ENCODE measurements around the gene ATP7B. TPM values are rescaled to one million over a fixed set of nuclear protein-coding genes. Genes with fewer than 3 reads are reported as not detected.

The ATP7B gene
- total RNA-seq, 1 donor from 2014 or later: 11.6 TPM

DNA sequence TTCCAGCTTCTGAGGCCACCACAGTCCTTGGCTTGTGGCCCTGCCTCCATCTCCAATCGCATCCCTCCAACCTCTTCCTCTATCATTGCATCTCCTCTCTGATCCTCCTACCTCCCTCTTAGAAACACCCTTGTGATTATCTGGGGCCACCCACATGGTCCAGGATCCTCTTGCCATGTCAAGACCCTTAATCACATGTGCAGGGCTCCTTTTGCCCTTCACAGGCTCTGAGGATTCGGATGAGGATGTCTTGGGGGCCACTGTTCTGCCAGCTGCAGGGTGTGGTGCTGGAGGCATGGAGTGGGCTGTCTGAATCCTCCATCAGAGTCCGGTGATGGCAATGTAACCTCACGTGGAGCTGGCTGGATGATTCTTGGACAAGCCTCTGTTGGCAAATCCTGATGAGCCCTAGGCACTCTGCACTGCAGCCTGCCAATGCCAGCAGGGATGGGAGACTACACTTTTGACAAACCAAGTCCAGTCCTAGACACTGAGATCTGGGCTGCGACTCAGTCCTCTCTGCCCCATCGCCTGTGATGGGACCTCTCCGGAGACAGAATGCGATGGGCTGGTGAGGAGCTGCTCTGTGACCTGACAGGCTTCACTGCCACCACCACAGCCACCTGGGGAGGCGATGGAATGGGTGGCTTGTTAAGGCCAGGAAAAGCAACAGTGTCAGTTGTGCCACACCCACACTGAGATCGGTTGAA lies 88.3 kb downstream of the ATP7B start:
- TF ChIP-seq, protein P1, sequence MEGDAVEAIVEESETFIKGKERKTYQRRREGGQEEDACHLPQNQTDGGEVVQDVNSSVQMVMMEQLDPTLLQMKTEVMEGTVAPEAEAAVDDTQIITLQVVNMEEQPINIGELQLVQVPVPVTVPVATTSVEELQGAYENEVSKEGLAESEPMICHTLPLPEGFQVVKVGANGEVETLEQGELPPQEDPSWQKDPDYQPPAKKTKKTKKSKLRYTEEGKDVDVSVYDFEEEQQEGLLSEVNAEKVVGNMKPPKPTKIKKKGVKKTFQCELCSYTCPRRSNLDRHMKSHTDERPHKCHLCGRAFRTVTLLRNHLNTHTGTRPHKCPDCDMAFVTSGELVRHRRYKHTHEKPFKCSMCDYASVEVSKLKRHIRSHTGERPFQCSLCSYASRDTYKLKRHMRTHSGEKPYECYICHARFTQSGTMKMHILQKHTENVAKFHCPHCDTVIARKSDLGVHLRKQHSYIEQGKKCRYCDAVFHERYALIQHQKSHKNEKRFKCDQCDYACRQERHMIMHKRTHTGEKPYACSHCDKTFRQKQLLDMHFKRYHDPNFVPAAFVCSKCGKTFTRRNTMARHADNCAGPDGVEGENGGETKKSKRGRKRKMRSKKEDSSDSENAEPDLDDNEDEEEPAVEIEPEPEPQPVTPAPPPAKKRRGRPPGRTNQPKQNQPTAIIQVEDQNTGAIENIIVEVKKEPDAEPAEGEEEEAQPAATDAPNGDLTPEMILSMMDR (conservative IDR thresholded peaks at IDR 0.05): no peak
- Mint-ChIP-seq H3K4me1 (peaks cover 4% of the 10 kb centered on the region), H3K4me3 (no peak overlapping the region), H3K36me3 (ENCODE audit: low read depth) (no peaks in the 10 kb centered on the region), H3K9me3 (no peaks in the 10 kb centered on the region), H3K27me3 (ENCODE audit: low read depth) (no peaks in the 10 kb centered on the region), H3K27ac (ENCODE audit: unreplicated experiment) (peak overlapping the region; percentile 32)
- DNase-seq (ENCODE audit: low read depth, low spot score): no peak

DNA sequence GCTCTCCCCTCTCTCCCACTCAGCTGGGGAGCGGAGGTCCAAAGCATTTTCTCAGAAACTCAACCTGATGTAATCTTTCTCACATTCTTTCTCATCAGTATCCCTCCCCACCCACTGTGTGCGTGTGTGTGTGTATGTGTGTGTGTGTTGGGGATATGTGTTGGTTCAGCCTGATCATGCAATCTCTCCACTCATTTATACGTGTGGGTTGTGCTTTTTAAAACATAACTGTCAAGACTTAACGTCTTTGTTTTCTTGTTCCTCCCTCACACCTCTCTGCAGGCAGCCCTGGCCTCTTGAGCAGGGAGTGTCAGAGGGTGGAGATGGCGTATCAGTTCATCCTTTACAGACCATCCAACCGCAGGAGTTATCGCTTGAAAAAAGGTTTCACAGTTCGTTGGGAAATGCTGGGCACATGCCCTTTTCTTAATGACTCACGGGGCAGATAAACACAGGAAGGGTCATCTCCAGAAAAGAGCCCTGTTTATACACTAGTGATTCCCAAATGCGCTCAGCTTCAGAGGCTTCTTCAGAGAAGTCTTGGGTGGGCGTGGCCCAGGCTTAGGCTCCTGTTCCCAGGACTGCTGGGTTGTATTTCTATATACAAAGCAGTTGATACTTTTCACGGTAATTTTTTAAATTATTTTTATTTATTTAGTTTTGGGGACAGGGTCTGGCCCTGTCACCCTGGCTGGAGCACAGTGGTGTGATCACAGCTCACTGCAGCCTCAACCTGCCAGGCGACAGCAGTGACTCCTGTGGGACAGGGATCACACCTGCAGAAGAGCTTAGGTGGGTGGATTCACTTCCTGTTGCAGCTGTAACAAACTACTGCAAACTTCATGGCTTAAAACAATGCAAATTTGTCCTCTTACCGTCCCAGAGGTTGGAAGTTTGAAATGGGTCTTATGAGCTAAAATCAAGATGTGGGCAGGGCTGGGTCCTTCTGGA lies 89.2 kb downstream of the ATP7B start:
- H3K36me3 Mint-ChIP-seq (ENCODE audit: low read depth): no peaks in the 10 kb centered on the region
- H3K4me3 Mint-ChIP-seq: no peak overlapping the region
- DNase-seq (ENCODE audit: low read depth, low spot score): no peak
- H3K27ac Mint-ChIP-seq (ENCODE audit: unreplicated experiment): no peak overlapping the region
- no peaks in the 10 kb centered on the region for H3K9me3 Mint-ChIP-seq
- H3K27me3 Mint-ChIP-seq (ENCODE audit: low read depth): no peaks in the 10 kb centered on the region
- TF ChIP-seq, protein P1 (conservative IDR thresholded peaks at IDR 0.05): no peak
- peaks cover 4% of the 10 kb centered on the region for H3K4me1 Mint-ChIP-seq

DNA sequence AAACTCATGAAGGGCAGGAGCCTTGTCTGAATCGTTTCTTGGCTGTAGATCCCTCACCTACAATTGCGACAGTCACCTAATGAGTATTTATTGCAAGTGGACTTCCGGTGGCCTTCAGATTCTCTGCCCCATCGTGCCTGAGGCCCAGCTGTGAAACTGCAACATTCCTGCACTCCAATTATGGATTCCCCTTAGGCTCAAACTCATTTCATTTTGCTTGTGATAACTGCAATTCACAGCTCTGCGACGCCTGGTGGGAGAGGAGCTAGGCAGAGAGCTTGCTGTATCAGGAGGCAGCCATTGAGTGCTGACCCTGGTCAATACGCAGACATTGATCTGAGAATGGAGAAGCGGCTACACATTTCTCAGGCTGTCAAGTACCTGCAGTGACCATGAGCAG lies 90.5 kb downstream of the ATP7B start:
- H3K4me3 Mint-ChIP-seq: no peak overlapping the region
- H3K27me3 Mint-ChIP-seq (ENCODE audit: low read depth): no peaks in the 10 kb centered on the region
- H3K9me3 Mint-ChIP-seq: no peaks in the 10 kb centered on the region
- no peaks in the 10 kb centered on the region for H3K36me3 Mint-ChIP-seq (ENCODE audit: low read depth)
- TF ChIP-seq, protein P1 (conservative IDR thresholded peaks at IDR 0.05): no peak
- no peak for DNase-seq (ENCODE audit: low read depth, low spot score)
- peaks cover 4% of the 10 kb centered on the region for H3K4me1 Mint-ChIP-seq
- no peak overlapping the region for H3K27ac Mint-ChIP-seq (ENCODE audit: unreplicated experiment)

DNA sequence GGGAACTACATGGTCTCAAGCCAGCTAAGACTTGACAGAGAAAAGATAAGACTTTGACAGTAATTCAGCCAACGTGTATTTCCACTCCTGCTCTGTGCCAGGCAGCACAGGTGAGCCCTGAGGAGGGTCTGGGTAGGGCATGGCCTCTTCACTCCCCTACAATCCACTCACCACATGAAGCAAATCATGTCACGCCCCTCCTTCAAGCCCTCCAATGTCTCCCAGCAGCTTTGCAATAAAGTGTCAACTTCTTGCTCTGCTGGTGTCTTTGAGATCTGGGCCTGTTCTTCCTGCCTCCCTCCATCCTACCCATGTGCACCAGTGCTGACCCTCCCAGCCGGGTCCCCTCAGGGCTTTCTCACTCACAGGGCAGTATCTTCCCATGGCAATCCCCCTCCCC lies 91.0 kb downstream of the ATP7B start:
- Mint-ChIP-seq H3K9me3 (no peaks in the 10 kb centered on the region), H3K27me3 (ENCODE audit: low read depth) (no peaks in the 10 kb centered on the region), H3K36me3 (ENCODE audit: low read depth) (no peaks in the 10 kb centered on the region), H3K27ac (ENCODE audit: unreplicated experiment) (no peak overlapping the region), H3K4me1 (peaks cover 4% of the 10 kb centered on the region), H3K4me3 (no peak overlapping the region)
- no peak for DNase-seq (ENCODE audit: low read depth, low spot score)
- TF ChIP-seq, protein P1 (conservative IDR thresholded peaks at IDR 0.05): no peak

DNA sequence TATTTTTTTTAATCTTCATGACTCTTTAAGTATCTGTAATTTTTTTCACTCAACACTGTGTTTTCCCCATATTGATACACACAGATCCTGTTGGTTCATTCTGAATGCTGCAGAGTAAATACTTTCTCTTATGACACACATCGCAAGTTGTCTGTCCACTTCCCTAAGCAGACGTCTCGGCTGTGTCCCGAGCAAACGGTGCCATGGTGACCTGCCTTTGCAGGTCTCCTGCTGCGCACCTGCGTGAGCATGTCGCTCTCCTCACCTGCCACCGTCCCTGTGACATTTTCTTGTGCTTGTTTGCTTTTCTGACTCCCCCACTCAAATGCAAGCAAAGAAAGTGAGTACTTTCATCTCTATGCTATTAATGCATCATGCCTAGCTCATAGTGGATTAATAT lies 91.7 kb downstream of the ATP7B start:
- peaks cover 4% of the 10 kb centered on the region for H3K4me1 Mint-ChIP-seq
- H3K27ac Mint-ChIP-seq (ENCODE audit: unreplicated experiment): no peak overlapping the region
- H3K9me3 Mint-ChIP-seq: no peaks in the 10 kb centered on the region
- no peaks in the 10 kb centered on the region for H3K36me3 Mint-ChIP-seq (ENCODE audit: low read depth)
- TF ChIP-seq, protein P1 (conservative IDR thresholded peaks at IDR 0.05): no peak
- no peaks in the 10 kb centered on the region for H3K27me3 Mint-ChIP-seq (ENCODE audit: low read depth)
- no peak overlapping the region for H3K4me3 Mint-ChIP-seq
- no peak for DNase-seq (ENCODE audit: low read depth, low spot score)
